HepG2 (cell line): ENCODE data around the gene FAM89B. TPM values are rescaled to one million over a fixed set of nuclear protein-coding genes. Genes with fewer than 3 reads are reported as not detected.

Experiments used
- ATF2 ChIP-seq: sonication (generic); formaldehyde crosslinking; IDR thresholded peaks from 2 replicates; pipeline ENCODE4 v1.4.0; 2020; ENCODE audit warnings: missing genetic modification reagents
- BCL6 ChIP-seq: IDR thresholded peaks from 2 replicates; pipeline ENCODE4 v1.6.1; 2016; ENCODE audit warnings: missing genetic modification reagents, missing compliant biosample characterization
- CCDC6 ChIP-seq: sonication (generic); formaldehyde crosslinking; IDR thresholded peaks from 2 replicates; pipeline ENCODE4 v1.8.1; 2022; ENCODE audit warnings: mild to moderate bottlenecking, missing genetic modification reagents, moderate library complexity
- CENPT ChIP-seq: sonication (generic); formaldehyde crosslinking; IDR thresholded peaks from 2 replicates; pipeline ENCODE4 v1.8.0; 2022; ENCODE audit warnings: low read depth, mild to moderate bottlenecking, moderate library complexity, missing genetic modification reagents
- ELF1 ChIP-seq: sonication (generic); formaldehyde crosslinking; IDR thresholded peaks from 2 replicates; pipeline ENCODE4 v1.4.0; 2020; ENCODE audit warnings: missing genetic modification reagents
- KAT8 ChIP-seq: IDR thresholded peaks from 2 replicates; pipeline ENCODE4 v1.6.1; 2016; ENCODE audit warnings: missing genetic modification reagents, missing compliant biosample characterization
- PCBP1 ChIP-seq: fragments of 200-400 bp; formaldehyde crosslinking; IDR thresholded peaks from 2 replicates; pipeline ENCODE4 v1.6.1; 2017; ENCODE audit warnings: mild to moderate bottlenecking, low read depth, low read length, borderline replicate concordance
- RARG ChIP-seq: sonication (generic); formaldehyde crosslinking; IDR thresholded peaks from 2 replicates; pipeline ENCODE4 v1.4.0; 2020; ENCODE audit warnings: low read depth, mild to moderate bottlenecking, missing genetic modification reagents
- SNAI1 ChIP-seq: sonication (generic); formaldehyde crosslinking; IDR thresholded peaks from 2 replicates; pipeline ENCODE4 v1.5.0; 2020; ENCODE audit warnings: mild to moderate bottlenecking, missing genetic modification reagents, borderline replicate concordance
- SP5 ChIP-seq: IDR thresholded peaks from 2 replicates; pipeline ENCODE4 v1.6.1; 2016; ENCODE audit warnings: low read depth, borderline replicate concordance
- TERF1 ChIP-seq: sonication (generic); formaldehyde crosslinking; IDR thresholded peaks from 2 replicates; pipeline ENCODE4 v1.8.0; 2022; ENCODE audit warnings: mild to moderate bottlenecking, missing genetic modification reagents, moderate library complexity
- THAP11 ChIP-seq: IDR thresholded peaks from 2 replicates; pipeline ENCODE4 v1.6.1; 2016; ENCODE audit warnings: missing biosample characterization, missing genetic modification reagents
- ZMYM4 ChIP-seq: sonication (generic); formaldehyde crosslinking; IDR thresholded peaks from 2 replicates; pipeline ENCODE4 v1.8.1; 2023; ENCODE audit warnings: mild to moderate bottlenecking, missing genetic modification reagents
- ZNF205 ChIP-seq: IDR thresholded peaks from 2 replicates; pipeline ENCODE4 v1.6.1; 2018; ENCODE audit warnings: missing biosample characterization, missing genetic modification reagents
- ZNF230 ChIP-seq: sonication (generic); formaldehyde crosslinking; IDR thresholded peaks from 2 replicates; pipeline ENCODE4 v1.4.0; 2020; ENCODE audit warnings: mild to moderate bottlenecking, missing genetic modification reagents
- ZNF564 ChIP-seq: sonication (generic); formaldehyde crosslinking; IDR thresholded peaks from 2 replicates; pipeline ENCODE4 v1.8.1; 2023; ENCODE audit warnings: mild to moderate bottlenecking, missing genetic modification reagents
- ZNF772 ChIP-seq: sonication (generic); formaldehyde crosslinking; IDR thresholded peaks from 2 replicates; pipeline ENCODE4 v1.5.0; 2020; ENCODE audit warnings: mild to moderate bottlenecking, missing genetic modification reagents
- polyA plus RNA-seq, 8 experiments: library from polyadenylated mRNA; depleted of rRNA in 3 of 8; stranded (reverse) in 7 of 8; unstranded in 1 of 8; fragments of >200 nt; fragmentation: Illumina TruSeq in 4 of 8; extraction: Trizol in 4 of 8; gene quantifications; 2 replicates each; pipeline versions ENCODE4 v1.2.1 to v1.2.3, GENCODE V29; 2011 to 2016; ENCODE audit warnings: low read depth in 4 of 8, missing spikeins in 1 of 8, mixed read lengths in 1 of 8; ENCODE audit not compliant: insufficient read depth in 1 of 8
- total RNA-seq, 5 experiments: library from RNA; depleted of rRNA; stranded (reverse); fragments of >200 nt; fragmentation: Illumina TruSeq; extraction: Trizol; gene quantifications; 2 replicates each; pipeline ENCODE4 v1.2.3, GENCODE V29; 2016; ENCODE audit warnings: low read depth in 1 of 5
- TF ChIP-seq, protein P1 (sequence below): sonication (generic); formaldehyde crosslinking; IDR thresholded peaks from 2 replicates; pipeline ENCODE4 v1.5.1; 2020; ENCODE audit warnings: mild to moderate bottlenecking, moderate library complexity, missing genetic modification reagents
- TF ChIP-seq, protein P2 (sequence below): sonication (generic); formaldehyde crosslinking; IDR thresholded peaks from 2 replicates; pipeline ENCODE4 v1.4.0; 2020; ENCODE audit warnings: missing genetic modification reagents, borderline replicate concordance
- TF ChIP-seq, protein P3 (sequence below): IDR thresholded peaks from 2 replicates; pipeline ENCODE4 v1.6.1; 2016

The FAM89B gene
- total and polyA plus RNA-seq, 2 of the 13 experiments (the other 11 are each of a cell fraction or from before 2014, with no cell fraction given) = 5.7 to 8.0 TPM

DNA sequence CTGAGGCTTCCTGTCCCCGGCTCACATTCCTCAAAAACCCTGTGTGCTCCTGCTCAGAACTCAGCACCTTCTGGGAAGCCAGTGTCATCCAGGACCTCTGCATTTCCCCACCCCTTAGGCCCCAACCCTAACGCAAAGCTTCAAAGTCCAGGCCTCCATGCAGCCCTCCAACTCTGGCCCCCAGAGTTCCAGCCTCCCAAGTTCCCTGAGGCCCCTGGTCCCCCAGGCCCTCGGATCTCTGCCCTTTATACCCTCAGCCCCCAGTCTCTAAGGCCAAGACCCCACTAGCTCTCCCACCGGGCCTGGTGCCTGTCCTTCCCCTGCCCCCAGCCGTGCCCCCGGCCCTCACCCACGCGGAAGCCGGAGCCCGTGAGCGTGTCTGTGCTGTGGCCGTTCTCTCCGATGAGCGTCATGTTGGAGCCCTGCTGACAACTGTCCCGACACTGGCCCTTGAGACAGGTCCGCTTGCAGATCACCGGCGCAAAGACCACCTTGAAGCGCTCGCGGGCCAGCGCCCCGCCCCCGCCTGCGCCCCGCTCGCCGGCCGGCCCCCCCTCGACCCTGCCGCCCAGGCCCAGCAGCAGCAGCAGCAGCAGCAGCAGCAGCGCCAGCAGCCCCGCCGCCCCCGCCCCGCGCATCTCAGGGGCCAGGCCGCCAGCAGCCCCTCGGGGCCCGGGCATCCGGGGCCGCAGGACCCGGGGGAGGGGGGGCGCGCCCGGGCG is 14.9 kb upstream of the FAM89B start (continued):
- no peak for TF ChIP-seq ZNF564 (CRISPR knock-in tag)
- peak; percentile 31; the same call in 1 of the 2 replicates for TF ChIP-seq ZNF230
- no peak for TF ChIP-seq RARG
- TF ChIP-seq, protein P1, sequence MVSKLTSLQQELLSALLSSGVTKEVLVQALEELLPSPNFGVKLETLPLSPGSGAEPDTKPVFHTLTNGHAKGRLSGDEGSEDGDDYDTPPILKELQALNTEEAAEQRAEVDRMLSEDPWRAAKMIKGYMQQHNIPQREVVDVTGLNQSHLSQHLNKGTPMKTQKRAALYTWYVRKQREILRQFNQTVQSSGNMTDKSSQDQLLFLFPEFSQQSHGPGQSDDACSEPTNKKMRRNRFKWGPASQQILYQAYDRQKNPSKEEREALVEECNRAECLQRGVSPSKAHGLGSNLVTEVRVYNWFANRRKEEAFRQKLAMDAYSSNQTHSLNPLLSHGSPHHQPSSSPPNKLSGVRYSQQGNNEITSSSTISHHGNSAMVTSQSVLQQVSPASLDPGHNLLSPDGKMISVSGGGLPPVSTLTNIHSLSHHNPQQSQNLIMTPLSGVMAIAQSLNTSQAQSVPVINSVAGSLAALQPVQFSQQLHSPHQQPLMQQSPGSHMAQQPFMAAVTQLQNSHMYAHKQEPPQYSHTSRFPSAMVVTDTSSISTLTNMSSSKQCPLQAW (CRISPR knock-in tag) = 0 out of 2 replicates have a peak, but pooled peaks have one; percentile 20
- TF ChIP-seq, protein P2, sequence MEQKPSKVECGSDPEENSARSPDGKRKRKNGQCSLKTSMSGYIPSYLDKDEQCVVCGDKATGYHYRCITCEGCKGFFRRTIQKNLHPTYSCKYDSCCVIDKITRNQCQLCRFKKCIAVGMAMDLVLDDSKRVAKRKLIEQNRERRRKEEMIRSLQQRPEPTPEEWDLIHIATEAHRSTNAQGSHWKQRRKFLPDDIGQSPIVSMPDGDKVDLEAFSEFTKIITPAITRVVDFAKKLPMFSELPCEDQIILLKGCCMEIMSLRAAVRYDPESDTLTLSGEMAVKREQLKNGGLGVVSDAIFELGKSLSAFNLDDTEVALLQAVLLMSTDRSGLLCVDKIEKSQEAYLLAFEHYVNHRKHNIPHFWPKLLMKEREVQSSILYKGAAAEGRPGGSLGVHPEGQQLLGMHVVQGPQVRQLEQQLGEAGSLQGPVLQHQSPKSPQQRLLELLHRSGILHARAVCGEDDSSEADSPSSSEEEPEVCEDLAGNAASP (CRISPR knock-in tag) = 0 out of 2 replicates have a peak, but pooled peaks have one; percentile 22
- TF ChIP-seq ATF2 (CRISPR knock-in tag) = 0 out of 2 replicates have a peak, but pooled peaks have one; percentile 22
- TF ChIP-seq ZNF772 (CRISPR knock-in tag) = 0 out of 2 replicates have a peak, but pooled peaks have one; percentile 33
- TF ChIP-seq, protein P3, sequence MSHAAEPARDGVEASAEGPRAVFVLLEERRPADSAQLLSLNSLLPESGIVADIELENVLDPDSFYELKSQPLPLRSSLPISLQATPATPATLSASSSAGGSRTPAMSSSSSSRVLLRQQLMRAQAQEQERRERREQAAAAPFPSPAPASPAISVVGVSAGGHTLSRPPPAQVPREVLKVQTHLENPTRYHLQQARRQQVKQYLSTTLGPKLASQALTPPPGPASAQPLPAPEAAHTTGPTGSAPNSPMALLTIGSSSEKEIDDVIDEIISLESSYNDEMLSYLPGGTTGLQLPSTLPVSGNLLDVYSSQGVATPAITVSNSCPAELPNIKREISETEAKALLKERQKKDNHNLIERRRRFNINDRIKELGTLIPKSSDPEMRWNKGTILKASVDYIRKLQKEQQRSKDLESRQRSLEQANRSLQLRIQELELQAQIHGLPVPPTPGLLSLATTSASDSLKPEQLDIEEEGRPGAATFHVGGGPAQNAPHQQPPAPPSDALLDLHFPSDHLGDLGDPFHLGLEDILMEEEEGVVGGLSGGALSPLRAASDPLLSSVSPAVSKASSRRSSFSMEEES (CRISPR knock-in tag) = peak; percentile 28; the same call in 1 of the 2 replicates
- TF ChIP-seq KAT8 (CRISPR knock-in tag) = peak; percentile 60; the same call in 1 of the 2 replicates
- TF ChIP-seq ZNF205 (CRISPR knock-in tag) = peak; percentile 53; the same call in 1 of the 2 replicates
- TF ChIP-seq SP5 (CRISPR knock-in tag) = peak; percentile 54; the same call in 1 of the 2 replicates
- 0 out of 2 replicates have a peak, but pooled peaks have one; percentile 47 for TF ChIP-seq PCBP1
- TF ChIP-seq ZMYM4 (CRISPR knock-in tag) = peak; percentile 22; the same call in 1 of the 2 replicates
- no peak for TF ChIP-seq CCDC6 (CRISPR knock-in tag)
- TF ChIP-seq ELF1 (CRISPR knock-in tag) = no peak
- no peak for TF ChIP-seq CENPT (CRISPR knock-in tag)
- no peak for TF ChIP-seq SNAI1 (CRISPR knock-in tag)
- 0 out of 2 replicates have a peak, but pooled peaks have one; percentile 22 for TF ChIP-seq BCL6 (CRISPR knock-in tag)
- peak; percentile 44; the same call in 1 of the 2 replicates for TF ChIP-seq THAP11 (CRISPR knock-in tag)
- TF ChIP-seq TERF1 = no peak
